ENCODE measurements around the gene DENND6B. TPM values are rescaled to one million over a fixed set of nuclear protein-coding genes. Genes with fewer than 3 reads are reported as not detected.

DENND6B gene
- total RNA-seq, 1 donor from 2014 or later = 2.7 TPM

- no peaks in the 10 kb centered on the region for H3K9me3 ChIP-seq
- peak overlapping the region; percentile 90 for H3K27ac ChIP-seq
- H3K27me3 ChIP-seq = no peaks in the 10 kb centered on the region
- DNase-seq (ENCODE audit: extremely low spot score in 2 of 2) = no peak
- intact Hi-C loops (cut with DNase I) = no loop called here
- no peak overlapping the region for H3K4me3 ChIP-seq
- peaks cover 99% of the 10 kb centered on the region for H3K4me1 ChIP-seq
- TF ChIP-seq CTCF (IDR thresholded peaks at IDR 0.05) (no peak), POLR2A (IDR thresholded peaks at IDR 0.05) (no peak), POLR2AphosphoS5 (IDR thresholded peaks at IDR 0.05; ENCODE audit: insufficient read depth in 1 of 2, low read depth in 1 of 2) (no peak)
- H3K36me3 ChIP-seq = no peaks in the 10 kb centered on the region
These were observed 29.9 kb downstream of the DENND6B start for GRCh38 chr22:50296658-50297490.

- no peak overlapping the region for H3K4me3 ChIP-seq
- intact Hi-C loops (cut with DNase I) = no loop called here
- no peak for DNase-seq (ENCODE audit: extremely low spot score in 2 of 2)
These were observed 32.5 kb downstream of the DENND6B start for GRCh38 chr22:50294319-50294656.

DNA sequence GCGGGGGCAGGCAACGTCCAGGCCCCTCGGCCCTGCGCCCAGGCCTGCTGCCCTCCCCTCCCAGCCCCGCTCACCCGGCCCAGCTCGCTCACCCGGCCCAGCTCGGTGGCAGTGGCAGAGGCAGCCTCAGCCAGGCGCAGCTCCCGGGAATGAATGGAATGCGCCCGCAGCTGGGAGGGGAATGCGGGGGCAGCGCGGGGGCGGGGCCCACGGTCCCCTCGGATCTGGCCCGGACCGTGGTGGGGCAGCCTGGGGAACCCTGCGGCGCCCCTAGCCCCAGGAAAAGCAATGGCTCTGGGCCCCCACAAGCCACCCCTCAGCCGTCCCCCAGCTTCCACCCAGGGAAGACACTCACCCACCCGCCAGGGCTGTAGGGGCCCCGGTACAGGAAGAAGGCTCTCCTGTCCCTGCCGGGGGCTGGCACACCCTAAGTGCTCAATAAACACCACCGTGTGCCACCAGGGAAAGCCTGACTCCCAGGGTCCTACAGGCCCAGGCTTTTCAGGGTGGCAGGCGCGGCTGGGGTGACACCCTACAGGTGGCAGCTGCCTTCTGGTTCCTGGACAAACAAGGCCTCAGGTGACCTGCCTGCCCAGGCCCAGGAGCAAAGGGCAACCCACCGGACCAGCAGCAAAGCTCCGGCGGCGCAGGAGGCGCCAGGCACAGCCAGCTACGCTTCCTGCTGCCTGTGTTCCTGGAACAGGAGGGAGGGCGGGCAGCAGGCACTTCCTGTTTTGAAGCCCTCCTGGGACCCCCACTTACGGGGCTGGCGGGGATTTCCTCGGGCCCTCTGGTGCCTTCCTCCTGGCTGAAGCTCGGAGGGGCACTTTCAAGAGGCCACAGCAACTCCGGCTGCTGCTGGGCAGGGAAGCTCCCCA is 33.1 kb downstream of the DENND6B start:
- peaks cover 0 to 18% of the 10 kb centered on the region in 2 donors for H3K36me3 ChIP-seq
- H3K4me3 ChIP-seq = peak overlapping the region; percentile 32 to 43
- peak overlapping the region; percentile 81 for H3K27ac ChIP-seq
- no peak for TF ChIP-seq CTCF (IDR thresholded peaks at IDR 0.05)
- TF ChIP-seq POLR2AphosphoS5 (IDR thresholded peaks at IDR 0.05; ENCODE audit: insufficient read depth in 1 of 2, low read depth in 1 of 2) = peak; percentile 18 to 36
- TF ChIP-seq POLR2A (IDR thresholded peaks at IDR 0.05) = no peak
- DNase-seq (ENCODE audit: extremely low spot score in 2 of 2) = no peak
- intact Hi-C loops (cut with DNase I) = no loop called here
- no peaks in the 10 kb centered on the region for H3K9me3 ChIP-seq
- H3K27me3 ChIP-seq = no peaks in the 10 kb centered on the region
- peaks cover 71% of the 10 kb centered on the region for H3K4me1 ChIP-seq

More at GRCh38 chr22:50294319-50294656, 32.5 kb downstream of the DENND6B start:
- no peak for TF ChIP-seq CTCF (IDR thresholded peaks at IDR 0.05)
- TF ChIP-seq POLR2AphosphoS5 (IDR thresholded peaks at IDR 0.05; ENCODE audit: insufficient read depth in 1 of 2, low read depth in 1 of 2) = no peak
- TF ChIP-seq POLR2A (IDR thresholded peaks at IDR 0.05) = no peak
- H3K9me3 ChIP-seq = no peaks in the 10 kb centered on the region
- peak overlapping the region; percentile 81 for H3K27ac ChIP-seq
- peaks cover 78% of the 10 kb centered on the region for H3K4me1 ChIP-seq
- H3K27me3 ChIP-seq = no peaks in the 10 kb centered on the region
- peaks cover 0 to 12% of the 10 kb centered on the region in 2 donors for H3K36me3 ChIP-seq

DNA sequence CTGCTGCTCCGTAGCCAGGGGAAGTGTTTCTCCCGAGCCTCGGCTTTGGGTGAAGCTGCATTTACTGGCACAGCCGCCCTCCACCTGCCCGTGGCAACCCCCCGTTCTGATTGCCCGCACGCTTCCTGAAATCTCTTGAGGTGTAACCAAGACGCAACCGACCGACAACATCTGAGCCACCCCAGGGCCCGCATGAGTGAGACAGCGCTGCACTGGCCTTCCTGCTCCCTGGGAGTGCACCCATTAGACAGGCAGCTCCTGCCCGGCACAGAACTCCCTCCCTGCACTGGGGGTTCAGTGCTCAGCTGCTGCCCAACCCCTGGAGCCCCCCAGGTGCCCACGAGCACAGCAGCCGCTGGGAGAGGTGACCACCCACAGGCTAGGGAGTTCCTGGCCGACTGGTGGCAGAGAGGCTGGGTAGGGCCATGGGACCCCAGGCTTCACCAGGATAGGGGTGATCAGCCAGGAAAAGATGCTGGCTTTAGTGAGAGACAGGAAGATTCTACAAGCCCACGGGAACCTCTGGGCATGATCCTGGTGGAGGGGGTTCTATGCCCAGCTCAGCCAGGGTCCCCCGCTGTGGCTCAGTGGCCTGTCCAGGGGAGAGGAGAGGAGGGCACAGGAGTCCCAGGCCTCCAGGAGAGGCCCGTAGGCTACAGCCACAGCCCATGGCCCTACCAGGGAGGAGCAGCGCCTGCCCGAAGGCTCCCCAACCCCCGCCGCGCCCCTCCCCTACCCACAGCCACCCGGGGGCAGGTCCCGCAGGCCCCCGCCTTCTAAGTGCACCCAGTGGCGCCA is 34.0 kb downstream of the DENND6B start:
- H3K4me3 ChIP-seq = peak overlapping the region; percentile 32 to 43
- H3K4me1 ChIP-seq = peaks cover 63% of the 10 kb centered on the region
- no peak for TF ChIP-seq CTCF (IDR thresholded peaks at IDR 0.05)
- TF ChIP-seq POLR2AphosphoS5 (IDR thresholded peaks at IDR 0.05; ENCODE audit: insufficient read depth in 1 of 2, low read depth in 1 of 2) = peak in 1 of 2 donors; percentile 6
- no peak for TF ChIP-seq POLR2A (IDR thresholded peaks at IDR 0.05)
- no peaks in the 10 kb centered on the region for H3K9me3 ChIP-seq
- peak overlapping the region; percentile 81 for H3K27ac ChIP-seq
- peaks cover 0 to 26% of the 10 kb centered on the region in 2 donors for H3K36me3 ChIP-seq
- intact Hi-C loops (cut with DNase I) = no loop called here
- no peaks in the 10 kb centered on the region for H3K27me3 ChIP-seq
- DNase-seq (ENCODE audit: extremely low spot score in 2 of 2) = no peak

All from vagina (tissue), 2 donors.